Stimulated activated CD4-positive, alpha-beta T cell treated with anti-CD3 and anti-CD28 coated beads, Interleukin-1b, Interleukin-23, amount 100 ng/mL, for 48 hours (primary cell): ENCODE measurements around the gene LCE3C.
"Not testable (repeated sequence)": the region's sequence is repeated elsewhere in the genome, so short reads cannot be mapped to it uniquely, and the experiment has no call there.

Experiments
- DNase-seq: peaks from one replicate; pipeline ENCODE4 v3.0.0-alpha.2; 2020

Gene LCE3C

GRCh38 chr1:152599934-152600333 lies at the start of gene LCE3C:
Gene LCE3C (plus strand): TSS chr1:152600234. CDS start chr1:152600732, 498 bp downstream.
- no peak for DNase-seq

DNA sequence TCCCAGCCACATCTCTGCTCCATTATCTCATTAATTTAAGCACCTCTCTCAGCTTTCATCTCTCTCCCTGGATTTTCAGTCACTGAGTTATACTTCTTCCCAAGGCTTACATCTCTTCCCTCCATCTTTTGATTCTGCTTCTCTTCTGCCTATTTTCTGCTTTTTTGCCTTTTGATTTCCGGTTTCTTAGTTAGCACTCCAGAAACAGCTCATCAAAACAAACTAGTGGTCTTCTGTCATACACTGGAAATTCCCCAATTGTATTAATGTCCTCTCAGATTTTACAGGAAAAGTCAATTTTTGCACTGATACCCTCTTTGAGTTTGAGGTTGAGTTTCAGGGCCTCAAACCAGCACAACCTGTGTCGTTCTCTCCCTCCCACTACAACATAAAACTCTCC lies 34.9 kb upstream of the LCE3C start:
- no peak for DNase-seq

DNA sequence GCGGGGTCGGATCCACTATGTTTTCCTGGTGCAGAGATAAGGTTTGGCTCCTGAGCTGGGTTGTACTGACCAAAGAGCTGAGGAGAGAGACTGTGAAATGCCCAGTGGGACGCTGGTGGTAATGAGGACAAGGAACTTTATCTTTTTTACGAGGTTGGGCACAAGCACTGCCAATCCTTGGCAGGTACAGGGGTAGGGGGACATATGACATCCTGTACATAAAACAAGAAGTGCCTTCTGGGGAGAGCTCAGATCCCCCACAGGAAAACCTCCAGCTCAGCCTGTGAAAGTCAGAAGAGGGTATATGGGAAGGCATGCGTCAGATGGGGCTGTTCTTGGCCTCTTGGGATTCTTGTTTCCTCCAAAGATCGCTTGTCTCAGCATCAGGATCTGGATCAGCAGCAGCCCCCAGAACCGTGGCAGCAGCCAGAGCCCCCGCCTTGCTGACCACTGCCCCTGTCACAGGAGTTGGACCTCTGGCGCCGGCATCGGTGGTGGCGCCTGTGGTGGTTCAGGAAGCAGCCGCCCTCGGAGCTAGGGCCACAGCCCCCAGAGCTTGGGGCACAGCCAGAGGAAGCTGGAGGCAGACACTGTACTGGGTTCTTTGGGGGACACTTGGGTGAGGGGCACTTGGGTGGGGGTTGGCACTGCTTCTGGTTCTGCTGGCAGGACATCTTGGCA lies 34.4 kb upstream of the LCE3C start:
- no peak for DNase-seq

- DNase-seq = no peak
Measured at GRCh38 chr1:152566681-152567080, 33.4 kb upstream of the LCE3C start, which contains the start of gene LCE3E. Gene LCE3E (minus strand): TSS chr1:152566780. CDS start chr1:152566208, 572 bp downstream.

DNA sequence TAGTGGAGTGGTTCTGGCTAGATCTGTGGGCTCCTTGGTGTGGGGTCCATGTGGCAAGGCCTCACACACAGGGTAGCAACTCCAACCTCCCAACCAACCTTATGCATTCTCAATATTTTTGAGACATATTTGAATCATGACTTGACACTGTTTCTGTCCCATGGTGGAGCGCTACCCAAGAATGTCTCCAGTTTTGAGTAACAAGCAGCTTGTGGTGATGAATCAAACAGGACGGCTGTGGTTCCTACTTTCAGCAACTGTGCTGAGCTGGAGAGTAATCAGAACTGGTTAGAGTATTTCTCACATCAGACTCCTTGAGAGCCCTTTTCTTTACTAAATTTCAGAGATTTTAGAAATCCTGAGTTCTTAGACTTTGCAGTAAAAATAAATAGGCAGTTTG lies 22.9 kb upstream of the LCE3C start:
- DNase-seq = peak; percentile 21

GRCh38 chr1:152579526-152579925 lies 20.5 kb upstream of the LCE3C start:
- DNase-seq = not testable (repeated sequence)

- no peak for DNase-seq
Measured at GRCh38 chr1:152580433-152580832, 19.6 kb upstream of the LCE3C start, which contains the start of gene LCE3D. Gene LCE3D (minus strand): TSS chr1:152580516. CDS start chr1:152579936, 580 bp downstream.

DNA sequence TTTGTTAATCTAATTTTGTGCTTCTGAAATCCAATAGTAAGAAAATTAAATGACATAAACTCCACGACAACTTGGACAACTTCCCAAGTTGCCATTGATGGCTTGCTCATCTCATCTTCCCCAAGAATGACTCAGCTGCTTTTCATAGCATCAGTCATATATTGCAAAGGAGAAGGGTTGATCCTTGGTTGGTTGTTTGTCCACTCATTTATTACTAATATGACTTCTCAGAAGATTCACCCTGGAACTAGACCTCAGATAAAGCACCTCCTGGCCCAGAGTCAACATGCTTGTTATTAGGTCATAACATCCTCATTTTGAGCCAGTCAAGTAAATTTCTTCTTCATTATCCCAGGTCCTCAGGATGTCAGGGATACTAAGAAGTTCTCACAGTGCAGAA lies 17.4 kb upstream of the LCE3C start:
- DNase-seq = no peak

- no peak for DNase-seq
Measured at GRCh38 chr1:152585586-152585985, 14.4 kb upstream of the LCE3C start.

DNA sequence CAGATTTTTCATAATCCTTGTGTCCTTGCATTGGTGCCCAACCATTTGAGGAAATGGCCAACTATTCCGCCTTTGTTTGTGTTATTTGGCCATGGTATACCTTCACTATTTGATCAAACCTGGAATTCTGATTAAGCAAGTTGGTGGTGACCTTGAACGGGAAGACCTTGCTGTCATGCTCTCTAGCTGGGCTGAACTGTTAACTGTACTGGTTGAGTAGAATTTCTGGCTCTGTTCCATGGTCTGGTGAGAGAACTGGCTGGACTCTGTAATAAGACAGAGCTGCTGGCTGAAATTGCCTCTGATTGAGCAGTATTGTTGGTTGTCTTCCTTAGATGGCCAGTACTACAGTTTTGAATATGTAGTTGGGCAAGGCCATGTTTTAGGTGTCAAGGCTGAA lies 3.0 kb upstream of the LCE3C start:
- no peak for DNase-seq

- DNase-seq = no peak
Measured at GRCh38 chr1:152613511-152613910, 13.5 kb downstream of the LCE3C start, which contains the start of gene LCE3B. Gene LCE3B (plus strand): TSS chr1:152613811. CDS start chr1:152613811, 0 bp downstream.

DNA sequence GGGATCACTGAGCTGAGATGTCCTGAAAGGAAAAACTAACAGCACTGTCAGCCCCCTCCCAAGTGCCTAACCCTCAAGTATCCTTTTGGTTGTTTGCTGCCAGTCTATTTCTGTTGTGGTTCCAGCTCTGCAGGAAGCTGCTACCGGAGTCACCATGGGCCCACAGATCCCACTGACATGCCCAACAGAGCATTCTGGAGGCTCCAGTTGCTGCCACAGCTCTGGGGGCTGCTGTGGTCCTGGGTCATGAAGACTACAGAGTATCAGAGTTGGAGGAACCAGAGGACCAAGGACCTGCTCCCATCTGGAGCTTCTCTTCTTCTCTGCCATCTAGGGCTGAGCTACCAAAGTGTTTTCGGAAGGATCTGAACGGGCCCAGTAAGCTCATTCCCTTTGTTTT lies 22.0 kb downstream of the LCE3C start:
- DNase-seq = no peak

DNA sequence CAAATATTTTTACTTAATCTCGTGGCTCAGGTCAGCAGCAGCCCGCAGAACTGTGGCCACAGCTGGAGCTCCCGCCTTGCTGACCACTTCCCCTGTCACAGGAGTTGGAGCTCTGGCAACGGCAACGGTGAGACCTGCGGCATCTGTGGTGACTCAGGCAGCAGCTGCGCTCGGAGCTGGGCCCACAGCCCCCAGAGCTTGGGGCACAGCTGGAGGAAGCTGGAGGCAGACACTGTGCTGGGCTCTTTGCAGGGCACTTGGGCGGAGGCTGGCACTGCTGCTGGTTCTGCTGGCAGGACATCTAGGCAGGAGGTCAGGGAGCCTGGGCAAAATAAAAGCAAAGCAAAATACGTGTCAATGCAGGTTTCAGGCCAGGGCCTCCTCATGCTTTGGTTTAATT lies 22.8 kb downstream of the LCE3C start, which contains the start of gene LCE3A:
LCE3A (minus strand) TSS at position 301 of the 400 bp plus-strand sequence; CDS start at position 301, 0 bp downstream.
- DNase-seq = no peak

DNA sequence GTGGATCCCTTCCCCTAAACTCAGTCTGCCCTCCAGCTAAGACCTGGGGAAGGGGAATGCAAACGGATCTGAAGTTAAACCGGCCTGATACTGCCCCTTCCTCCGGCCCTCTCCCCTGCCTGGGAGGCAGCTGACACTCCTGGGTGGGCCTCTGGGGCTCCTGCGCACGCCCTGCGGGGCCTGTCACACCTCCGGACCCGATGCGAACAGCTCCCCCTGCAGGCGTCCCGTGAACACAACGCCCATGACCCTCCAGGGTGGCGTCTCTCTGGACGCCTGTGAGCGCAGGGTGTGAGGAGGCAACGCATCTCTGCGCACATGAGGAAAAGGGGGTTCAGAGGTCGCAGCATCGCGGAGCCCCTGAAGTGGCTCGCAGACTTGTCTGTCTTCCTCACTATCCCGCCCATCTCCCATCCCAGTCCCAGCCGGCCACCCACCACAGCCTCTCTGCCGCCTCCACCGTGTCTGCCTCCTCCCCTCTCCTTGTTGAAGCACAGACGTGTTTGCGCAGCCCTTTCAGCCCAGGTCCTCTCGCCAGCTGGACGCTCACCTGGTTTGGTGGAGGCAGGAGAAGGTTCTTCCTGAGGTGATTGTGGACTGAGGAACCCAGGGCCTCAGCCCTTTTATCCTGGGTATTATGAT lies 23.3 kb downstream of the LCE3C start:
- DNase-seq = peak; percentile 8

GRCh38 chr1:152626744-152627143 lies 26.7 kb downstream of the LCE3C start:
- DNase-seq = no peak

DNA sequence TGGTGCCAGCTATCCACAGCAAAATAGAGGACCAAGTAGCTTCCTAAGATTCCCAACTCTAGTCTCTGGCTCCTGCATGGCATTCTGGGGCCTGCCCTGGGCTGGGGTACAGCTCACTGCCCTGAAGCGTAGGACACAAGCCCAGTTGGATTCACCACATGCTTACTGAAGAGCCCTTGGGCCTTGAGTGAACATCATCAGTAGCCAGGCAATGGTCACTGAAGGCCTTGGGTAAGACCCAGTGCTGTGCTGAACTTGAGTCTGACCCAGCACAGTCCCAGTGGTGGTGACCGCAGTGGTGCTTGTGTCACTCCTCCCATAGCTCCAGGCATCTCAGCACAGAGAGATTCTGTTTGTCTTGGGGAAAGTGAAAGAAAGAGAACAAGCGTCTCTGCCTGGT lies 30.6 kb downstream of the LCE3C start:
- DNase-seq = no peak

DNA sequence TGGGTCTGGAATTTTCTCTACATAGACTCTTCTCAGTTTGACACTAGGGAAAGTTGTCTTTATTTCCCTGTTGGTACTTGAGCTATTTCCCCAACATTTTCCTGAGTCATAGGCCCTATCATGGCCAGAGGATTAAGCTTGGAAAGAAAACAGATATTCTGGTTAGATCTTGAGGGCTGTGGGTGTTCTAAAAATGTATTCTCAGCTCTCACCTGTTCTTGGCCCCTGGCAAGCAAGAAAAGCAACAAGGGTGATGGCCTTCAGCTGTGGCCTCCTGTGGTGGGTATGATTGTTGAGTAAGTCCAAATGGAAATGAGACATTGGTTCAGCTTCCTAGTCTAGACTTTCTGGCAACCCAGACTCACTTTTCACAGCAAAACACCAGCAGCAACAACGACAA lies 40.3 kb downstream of the LCE3C start:
- DNase-seq = no peak

DNA sequence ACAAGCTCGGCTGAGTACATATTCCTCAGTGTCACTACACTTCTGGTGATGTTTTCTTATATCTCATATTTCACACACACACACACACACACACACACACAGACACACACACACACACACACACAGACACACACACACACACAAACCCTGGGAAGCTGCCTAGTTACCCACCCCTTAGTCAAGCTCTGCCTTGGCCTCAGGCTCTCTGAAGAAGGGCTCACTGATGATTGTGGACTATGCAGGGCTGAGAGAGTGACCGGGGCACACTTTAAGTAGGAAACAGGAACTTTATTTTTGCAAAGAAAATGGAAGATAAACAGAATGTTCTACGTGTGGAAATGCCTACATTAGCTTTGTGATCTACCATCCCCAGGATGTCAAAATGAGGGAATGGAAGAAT lies 43.9 kb downstream of the LCE3C start:
- DNase-seq = no peak

GRCh38 chr1:152645146-152645545 lies 45.1 kb downstream of the LCE3C start:
- no peak for DNase-seq

- DNase-seq = no peak
Measured at GRCh38 chr1:152646656-152647055, 46.6 kb downstream of the LCE3C start.
